Glutamatergic neuron (in vitro differentiated cells): Measurements from ENCODE around the gene ZBTB22. TPM values are rescaled to one million over a fixed set of nuclear protein-coding genes. Genes with fewer than 3 reads are reported as not detected.

Source experiments
- DNase-seq: peaks from one replicate; pipeline ENCODE4 v3.0.0; 2022
- H3K27ac Mint-ChIP-seq: one replicate; pipeline ENCODE4 v1.8.0; 2020; ENCODE audit warnings: mild to moderate bottlenecking, mixed read lengths, inconsistent platforms; ENCODE audit not compliant: unreplicated experiment
- H3K27me3 Mint-ChIP-seq: one replicate; pipeline ENCODE4 v1.8.0; 2020; ENCODE audit warnings: mild to moderate bottlenecking, moderate library complexity, mixed read lengths, inconsistent platforms; ENCODE audit not compliant: unreplicated experiment
- H3K36me3 Mint-ChIP-seq: one replicate; pipeline ENCODE4 v1.8.0; 2020; ENCODE audit warnings: mild to moderate bottlenecking, mixed read lengths, inconsistent platforms; ENCODE audit not compliant: unreplicated experiment
- H3K4me1 Mint-ChIP-seq: one replicate; pipeline ENCODE4 v1.8.0; 2020; ENCODE audit warnings: mild to moderate bottlenecking, low read depth, mixed read lengths, inconsistent platforms; ENCODE audit not compliant: unreplicated experiment
- H3K4me3 Mint-ChIP-seq: one replicate; pipeline ENCODE4 v1.8.0; 2020; ENCODE audit warnings: mild to moderate bottlenecking, mixed read lengths, inconsistent platforms; ENCODE audit not compliant: unreplicated experiment
- H3K9me3 Mint-ChIP-seq: one replicate; pipeline ENCODE4 v1.8.0; 2020; ENCODE audit warnings: mild to moderate bottlenecking, moderate library complexity, mixed read lengths, inconsistent platforms; ENCODE audit not compliant: unreplicated experiment
- CTCF ChIP-seq: fragments of 200-600 bp; sonication (generic); IDR thresholded peaks from one replicate; pipeline ENCODE4 v1.5.0; 2021; ENCODE audit not compliant: partially characterized antibody, unreplicated experiment
- total RNA-seq: library from RNA; stranded (reverse); fragmentation: NEBNext Ultra II Directional; extraction: Animal tissue kit (Norgen Biotek cat#: 25700); gene quantifications from one replicate; pipeline ENCODE4 v1.2.1, GENCODE V29; 2021; ENCODE audit not compliant: unreplicated experiment

The ZBTB22 gene
- total RNA-seq, 1 donor from 2014 or later, result 21.7 TPM

- TF ChIP-seq CTCF, result no peak
- peaks cover 17% of the 10 kb centered on the region for H3K4me1 Mint-ChIP-seq
- peak overlapping the region; percentile 73 for H3K4me3 Mint-ChIP-seq
- H3K27me3 Mint-ChIP-seq, result peaks cover 10% of the 10 kb centered on the region
- no peak overlapping the region for H3K27ac Mint-ChIP-seq
- no peaks in the 10 kb centered on the region for H3K36me3 Mint-ChIP-seq
- H3K9me3 Mint-ChIP-seq, result peaks cover 11% of the 10 kb centered on the region
- DNase-seq, result no peak
These were observed 3.0 kb downstream of the ZBTB22 start for GRCh38 chr6:33314515-33314942.

- Mint-ChIP-seq H3K4me1 (peaks cover 12% of the 10 kb centered on the region), H3K36me3 (no peaks in the 10 kb centered on the region), H3K27me3 (peaks cover 10% of the 10 kb centered on the region), H3K27ac (peak within 1 kb of the TSS; percentile 52), H3K9me3 (peaks cover 9% of the 10 kb centered on the region), H3K4me3 (peak within 1 kb of the TSS; percentile 94)
- DNase-seq, result peak; percentile 43
- no peak for TF ChIP-seq CTCF
These were observed 3.6 kb downstream of the ZBTB22 start, which contains the start of gene TAPBP for GRCh38 chr6:33313709-33314514. TAPBP (minus strand) TSS chr6:33314078; CDS start chr6:33314041, 37 bp downstream.

- H3K4me1 Mint-ChIP-seq, result peaks cover 9% of the 10 kb centered on the region
These were observed 4.3 kb downstream of the ZBTB22 start for GRCh38 chr6:33313105-33313708.

GRCh38 chr6:33312361-33313104 is 5.0 kb downstream of the ZBTB22 start:
- H3K9me3 Mint-ChIP-seq, result peaks cover 2% of the 10 kb centered on the region
- TF ChIP-seq CTCF, result no peak
- peaks cover 10% of the 10 kb centered on the region for H3K27me3 Mint-ChIP-seq
- H3K4me3 Mint-ChIP-seq, result peak overlapping the region; percentile 94
- peaks cover 9% of the 10 kb centered on the region for H3K4me1 Mint-ChIP-seq
- H3K36me3 Mint-ChIP-seq, result no peaks in the 10 kb centered on the region
- no peak overlapping the region for H3K27ac Mint-ChIP-seq
- peak; percentile 32 for DNase-seq

More at GRCh38 chr6:33313105-33313708, 4.3 kb downstream of the ZBTB22 start:
- peak; percentile 47 for DNase-seq
- H3K27me3 Mint-ChIP-seq, result peaks cover 10% of the 10 kb centered on the region
- H3K4me3 Mint-ChIP-seq, result peak overlapping the region; percentile 94
- no peaks in the 10 kb centered on the region for H3K36me3 Mint-ChIP-seq
- TF ChIP-seq CTCF, result no peak
- peaks cover 6% of the 10 kb centered on the region for H3K9me3 Mint-ChIP-seq
- H3K27ac Mint-ChIP-seq, result peak overlapping the region; percentile 52
